ENCODE measurements around the gene ATXN7L1.
"Not testable (repeated sequence)": the region's sequence is repeated elsewhere in the genome, so short reads cannot be mapped to it uniquely, and the experiment has no call there.

The ATXN7L1 gene

GRCh38 chr7:105715528-105715927 is 160.9 kb downstream of the ATXN7L1 start:
- no peak for TF ChIP-seq TARDBP (IDR thresholded peaks at IDR 0.05)
- no peak for TF ChIP-seq ELF4 (IDR thresholded peaks at IDR 0.05)
- no peak for TF ChIP-seq ZNF384 (IDR thresholded peaks at IDR 0.05)
- TF ChIP-seq L3MBTL2 (conservative IDR thresholded peaks at IDR 0.05): no peak
- no peak for TF ChIP-seq CTBP1 (IDR thresholded peaks at IDR 0.05; ENCODE audit: borderline replicate concordance)
- TF ChIP-seq HDGF (IDR thresholded peaks at IDR 0.05; ENCODE audit: borderline replicate concordance): no peak
- no peak for TF ChIP-seq FOXK2 (IDR thresholded peaks at IDR 0.05)
- no peak for TF ChIP-seq ARNT (IDR thresholded peaks at IDR 0.05)
- TF ChIP-seq SP1 (IDR thresholded peaks at IDR 0.05): no peak
- TF ChIP-seq SUZ12 (IDR thresholded peaks at IDR 0.05): no peak
- TF ChIP-seq LEF1 (IDR thresholded peaks at IDR 0.05; ENCODE audit: borderline replicate concordance): no peak
- no peak for TF ChIP-seq FOXA1 (IDR thresholded peaks at IDR 0.05)
- TF ChIP-seq, protein P1, sequence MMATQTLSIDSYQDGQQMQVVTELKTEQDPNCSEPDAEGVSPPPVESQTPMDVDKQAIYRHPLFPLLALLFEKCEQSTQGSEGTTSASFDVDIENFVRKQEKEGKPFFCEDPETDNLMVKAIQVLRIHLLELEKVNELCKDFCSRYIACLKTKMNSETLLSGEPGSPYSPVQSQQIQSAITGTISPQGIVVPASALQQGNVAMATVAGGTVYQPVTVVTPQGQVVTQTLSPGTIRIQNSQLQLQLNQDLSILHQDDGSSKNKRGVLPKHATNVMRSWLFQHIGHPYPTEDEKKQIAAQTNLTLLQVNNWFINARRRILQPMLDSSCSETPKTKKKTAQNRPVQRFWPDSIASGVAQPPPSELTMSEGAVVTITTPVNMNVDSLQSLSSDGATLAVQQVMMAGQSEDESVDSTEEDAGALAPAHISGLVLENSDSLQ (IDR thresholded peaks at IDR 0.05): no peak
- no peak for TF ChIP-seq BHLHE40 (IDR thresholded peaks at IDR 0.05; ENCODE audit: borderline replicate concordance)
- TF ChIP-seq NFRKB (IDR thresholded peaks at IDR 0.05): no peak
- CTCF ChIA-PET: no interaction called here
- no peak for DNase-seq (ENCODE audit: extremely low spot score)
- POLR2A ChIA-PET: no interaction called here

- ChIA-PET POLR2A (no interaction called here), CTCF (interaction anchor here (0.6 to 1.5 kb wide), 2 partner anchors 20 to 52 kb away, joined by 3 read pairs; no protein-coding TSS in a partner anchor)
- TF ChIP-seq, protein P1 (IDR thresholded peaks at IDR 0.05): no peak
- TF ChIP-seq LEF1 (IDR thresholded peaks at IDR 0.05; ENCODE audit: borderline replicate concordance) (no peak), HDGF (IDR thresholded peaks at IDR 0.05; ENCODE audit: borderline replicate concordance) (no peak), NFRKB (IDR thresholded peaks at IDR 0.05) (no peak), FOXM1 (IDR thresholded peaks at IDR 0.05; ENCODE audit: borderline replicate concordance) (no peak), BHLHE40 (IDR thresholded peaks at IDR 0.05; ENCODE audit: borderline replicate concordance) (no peak), TARDBP (IDR thresholded peaks at IDR 0.05) (no peak), L3MBTL2 (conservative IDR thresholded peaks at IDR 0.05) (no peak), SUZ12 (IDR thresholded peaks at IDR 0.05) (no peak), CTBP1 (IDR thresholded peaks at IDR 0.05; ENCODE audit: borderline replicate concordance) (no peak), ZNF384 (IDR thresholded peaks at IDR 0.05) (no peak)
- DNase-seq (ENCODE audit: extremely low spot score): no peak
Observed at GRCh38 chr7:105713488-105714465, 162.6 kb downstream of the ATXN7L1 start.

GRCh38 chr7:105712877-105713276 is 163.5 kb downstream of the ATXN7L1 start:
- no peak for DNase-seq (ENCODE audit: extremely low spot score)
- TF ChIP-seq NFRKB (IDR thresholded peaks at IDR 0.05) (no peak), LEF1 (IDR thresholded peaks at IDR 0.05; ENCODE audit: borderline replicate concordance) (no peak), FOXA1 (IDR thresholded peaks at IDR 0.05) (no peak), ARNT (IDR thresholded peaks at IDR 0.05) (no peak), CTBP1 (IDR thresholded peaks at IDR 0.05; ENCODE audit: borderline replicate concordance) (no peak), SUZ12 (IDR thresholded peaks at IDR 0.05) (no peak), ZNF384 (IDR thresholded peaks at IDR 0.05) (no peak), L3MBTL2 (conservative IDR thresholded peaks at IDR 0.05) (no peak), SP1 (IDR thresholded peaks at IDR 0.05) (no peak), HDGF (IDR thresholded peaks at IDR 0.05; ENCODE audit: borderline replicate concordance) (no peak), FOXK2 (IDR thresholded peaks at IDR 0.05) (no peak), BHLHE40 (IDR thresholded peaks at IDR 0.05; ENCODE audit: borderline replicate concordance) (no peak), TARDBP (IDR thresholded peaks at IDR 0.05) (no peak), FOXM1 (IDR thresholded peaks at IDR 0.05; ENCODE audit: borderline replicate concordance) (no peak), ELF4 (IDR thresholded peaks at IDR 0.05) (no peak)
- TF ChIP-seq, protein P1 (IDR thresholded peaks at IDR 0.05): no peak
- ChIA-PET CTCF (no interaction called here), POLR2A (no interaction called here)

DNA sequence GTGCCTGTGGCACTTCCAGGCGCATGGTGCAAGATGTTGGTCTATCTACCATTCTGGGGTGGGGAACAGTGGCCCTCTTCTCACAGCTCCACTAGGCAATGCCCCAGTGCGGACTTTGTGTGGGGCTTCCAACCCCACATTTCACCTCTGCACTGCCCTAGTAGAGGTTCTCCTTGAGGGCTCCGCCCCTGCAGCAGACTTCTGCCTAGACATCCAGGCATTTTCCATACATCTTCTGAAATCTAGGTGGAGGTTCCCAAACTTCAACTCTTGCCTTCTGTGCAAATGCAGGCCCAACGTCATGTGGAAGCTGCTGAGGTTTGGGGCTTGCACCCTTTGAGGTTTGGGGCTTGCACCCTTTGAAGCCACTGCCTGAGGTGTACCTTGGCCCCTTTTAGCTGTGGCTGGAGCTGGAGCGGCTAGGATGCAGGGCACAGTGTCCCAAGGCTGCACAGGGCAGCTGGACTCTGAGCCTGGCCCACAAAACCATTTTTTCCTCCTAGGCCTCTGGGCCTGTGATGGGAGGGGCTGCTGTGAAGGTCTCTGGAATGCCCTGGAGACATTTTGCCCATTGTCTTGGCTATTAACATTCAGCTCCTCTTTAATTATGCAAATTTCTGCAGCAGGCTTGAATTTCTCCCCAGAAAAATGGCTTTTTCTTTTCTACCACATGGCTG is 164.5 kb downstream of the ATXN7L1 start:
- TF ChIP-seq, protein P1 (IDR thresholded peaks at IDR 0.05): no peak
- TF ChIP-seq FOXK2 (IDR thresholded peaks at IDR 0.05) (no peak), BHLHE40 (IDR thresholded peaks at IDR 0.05; ENCODE audit: borderline replicate concordance) (no peak)
- no peak for DNase-seq (ENCODE audit: extremely low spot score)
- ChIA-PET POLR2A (no interaction called here), CTCF (no interaction called here)

- POLR2A ChIA-PET; CTCF ChIA-PET; DNase-seq (ENCODE audit: extremely low spot score): not testable (repeated sequence)
Observed at GRCh38 chr7:105710720-105711119, 165.7 kb downstream of the ATXN7L1 start.

Data from HEK293T (cell line).